GM21717 (cell line): ENCODE measurements around the gene SERPINE2.
A peak's percentile ranks its signal among the peaks of the same experiment; 100 is the strongest.
"Not testable (repeated sequence)": the region's sequence is repeated elsewhere in the genome, so short reads cannot be mapped to it uniquely, and the experiment has no call there.

Experiments
- ATAC-seq: cut with Tn5 transposase; IDR thresholded peaks from one replicate; pipeline ENCODE4 v1.9.1; 2021; ENCODE audit warnings: mild to moderate bottlenecking, moderate library complexity; ENCODE audit not compliant: unreplicated experiment

The SERPINE2 gene

DNA sequence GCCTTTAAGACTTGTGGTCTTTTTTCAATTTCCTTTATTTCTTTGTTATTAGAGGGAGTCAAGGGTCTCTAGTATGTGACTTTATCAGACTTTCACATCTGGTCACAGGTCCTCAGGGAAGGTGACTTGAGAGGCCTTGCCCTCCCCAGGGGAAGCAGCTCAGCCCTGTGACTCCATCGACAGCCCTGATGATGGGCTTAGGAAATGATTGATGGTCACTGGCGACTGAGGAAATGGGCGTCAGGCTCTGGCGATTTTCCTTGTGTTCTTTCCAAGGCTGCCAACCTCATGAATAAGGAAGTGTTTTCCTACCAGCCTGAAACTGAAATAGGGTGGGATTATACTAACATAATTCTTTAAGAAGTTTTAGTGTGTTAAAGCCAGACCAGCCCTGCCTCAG lies 21.1 kb downstream of the SERPINE2 start:
- ATAC-seq: no peak

- no peak for ATAC-seq
Measured at GRCh38 chr2:224016963-224017362, 22.1 kb downstream of the SERPINE2 start.

DNA sequence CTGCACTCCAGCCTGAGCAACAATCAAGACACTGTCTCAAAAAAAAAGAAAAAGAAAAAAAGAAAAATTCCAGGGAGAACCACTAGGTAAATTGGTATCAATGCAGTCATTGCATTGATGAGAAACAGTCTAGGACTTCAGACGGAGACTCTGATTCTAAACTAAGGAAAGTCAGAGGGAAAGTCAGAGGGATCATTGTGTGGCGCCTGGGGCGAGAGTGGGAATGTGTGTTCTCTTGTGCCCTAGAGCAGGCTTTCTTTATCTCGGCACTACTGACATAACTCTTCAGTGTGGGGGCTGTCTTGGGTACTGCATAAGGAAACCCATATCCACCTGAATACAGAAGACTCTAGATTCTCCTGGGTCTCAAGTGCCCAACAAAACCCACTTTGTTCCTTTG lies 24.8 kb downstream of the SERPINE2 start:
- no peak for ATAC-seq

- ATAC-seq: no peak
Measured at GRCh38 chr2:224011837-224012236, 27.2 kb downstream of the SERPINE2 start.

GRCh38 chr2:224009605-224010315 lies 29.3 kb downstream of the SERPINE2 start:
- no peak for ATAC-seq

- ATAC-seq: no peak
Measured at GRCh38 chr2:224008702-224009261, 30.3 kb downstream of the SERPINE2 start.

- no peak for ATAC-seq
Measured at GRCh38 chr2:224004105-224004695, 34.9 kb downstream of the SERPINE2 start.

- ATAC-seq: not testable (repeated sequence)
Measured at GRCh38 chr2:224000662-224001061, 38.4 kb downstream of the SERPINE2 start.

DNA sequence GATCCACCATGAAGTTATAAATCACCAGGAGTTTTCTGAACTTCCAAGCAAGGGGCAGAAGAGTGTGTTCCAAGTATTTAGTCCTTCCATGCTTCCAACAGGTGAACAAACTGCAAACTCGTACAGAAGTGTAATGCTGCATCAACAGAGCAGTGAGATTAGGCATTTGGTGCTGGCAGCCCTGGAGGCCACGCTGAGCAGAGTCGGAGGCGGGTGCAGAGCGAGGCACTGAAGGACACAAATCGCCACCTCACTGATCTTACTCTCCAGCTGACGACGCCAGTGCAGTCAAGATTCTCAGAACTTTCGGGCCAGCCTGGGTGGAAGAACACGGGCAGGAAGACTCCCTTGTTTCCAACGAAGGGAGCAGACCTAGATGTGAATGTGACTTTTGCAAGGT lies 39.2 kb downstream of the SERPINE2 start:
- no peak for ATAC-seq

DNA sequence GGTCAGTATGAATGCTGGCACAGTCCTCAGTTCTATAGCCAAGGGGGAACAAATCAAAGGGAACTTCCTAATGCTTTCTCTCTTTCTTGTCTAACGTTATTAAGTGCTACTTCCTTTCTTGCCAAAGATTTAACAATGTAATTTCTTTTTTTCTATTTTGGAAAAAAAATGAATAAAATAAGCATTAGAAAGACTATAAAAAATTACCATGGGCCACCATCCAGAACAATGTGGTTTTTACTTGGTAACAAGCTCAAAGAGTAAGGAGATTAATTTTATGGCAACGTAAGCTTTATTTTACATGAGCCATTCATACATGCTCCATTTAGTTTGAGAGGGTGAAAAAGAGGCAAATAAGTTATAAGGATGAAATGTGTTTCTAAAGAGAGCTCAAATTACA lies 40.1 kb downstream of the SERPINE2 start:
- ATAC-seq: no peak

DNA sequence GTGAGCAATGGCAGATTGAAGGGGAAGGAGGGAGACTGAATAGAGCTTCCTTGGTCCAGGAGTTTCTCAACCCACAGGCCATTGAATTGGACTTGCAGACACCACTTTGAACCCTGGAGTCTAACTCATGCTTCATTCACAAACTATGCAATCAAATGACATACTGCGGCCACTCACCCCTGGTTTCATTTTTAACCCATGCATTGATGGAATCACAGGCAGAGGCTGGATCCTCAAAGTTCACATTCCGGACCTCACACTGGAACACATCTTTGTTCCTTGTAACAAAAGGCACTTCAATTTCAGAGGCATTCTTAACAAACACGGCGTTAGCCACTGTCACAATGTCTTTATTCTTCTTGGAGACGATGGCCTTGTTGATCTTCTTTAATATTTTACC lies 41.1 kb downstream of the SERPINE2 start:
- no peak for ATAC-seq

DNA sequence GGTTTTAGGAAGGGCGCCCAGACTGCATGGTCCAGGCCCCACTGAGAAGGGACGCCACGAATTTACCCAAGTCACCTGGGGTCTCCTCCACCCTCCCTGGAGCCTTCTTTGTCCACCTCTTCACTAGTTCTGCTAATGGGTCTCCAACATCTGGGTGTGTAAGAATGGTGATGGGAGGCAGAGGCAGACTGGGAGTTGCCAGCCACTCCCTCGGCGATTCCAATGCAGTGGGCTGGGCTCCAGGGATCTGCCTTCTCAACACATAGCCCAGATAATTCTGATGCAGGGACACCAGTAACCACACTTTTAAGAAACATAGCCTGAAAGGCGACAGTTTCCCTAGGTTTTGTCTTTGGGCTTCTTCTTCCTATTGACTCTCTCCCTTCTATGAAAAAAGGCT lies 42.7 kb downstream of the SERPINE2 start:
- no peak for ATAC-seq

DNA sequence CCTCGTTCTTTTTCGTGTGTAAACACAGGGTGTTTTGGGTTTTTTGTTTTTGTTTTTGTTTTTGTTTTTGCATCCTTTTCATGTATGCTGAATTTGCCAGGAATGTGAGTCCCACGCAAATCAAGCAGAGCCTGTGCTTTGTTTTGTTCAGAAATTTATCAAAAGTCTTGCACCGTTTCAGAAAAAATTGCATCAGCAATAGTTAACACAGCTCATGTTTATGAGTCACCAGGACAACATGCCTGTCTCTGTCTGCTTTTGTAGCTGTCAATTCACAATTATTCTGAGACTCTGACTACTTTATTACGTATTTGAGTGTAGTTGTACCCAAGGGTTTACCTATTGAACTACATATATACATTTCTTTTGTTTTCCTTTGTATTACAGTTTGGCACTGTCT lies 43.5 kb downstream of the SERPINE2 start:
- ATAC-seq: no peak

DNA sequence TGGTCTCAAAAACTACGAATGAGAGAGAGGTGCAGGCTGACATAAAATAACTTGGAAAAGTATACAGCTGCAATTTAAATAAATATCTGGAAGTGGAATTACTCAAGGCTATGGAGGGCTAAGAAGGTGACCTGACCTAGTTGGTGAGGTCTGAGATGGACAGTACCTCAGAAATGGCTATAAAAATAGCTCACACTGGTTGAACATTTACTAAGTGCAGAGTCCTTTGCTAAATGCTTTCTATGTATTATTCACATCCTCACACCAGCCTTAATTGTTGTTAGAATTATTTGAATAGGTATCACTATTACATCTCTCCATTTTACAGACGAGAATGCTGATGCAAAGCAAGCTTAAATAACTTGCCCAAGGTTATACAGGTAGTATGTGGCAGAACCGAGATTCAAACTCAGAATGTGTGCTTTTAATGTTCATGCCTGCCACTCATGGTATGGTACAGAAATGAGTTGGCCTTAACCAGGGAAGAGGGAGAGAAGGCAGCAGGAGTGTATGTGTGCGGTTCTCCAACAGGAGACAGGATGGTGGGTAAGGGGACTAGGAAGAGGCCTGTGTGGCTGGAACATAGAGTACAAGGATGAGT lies 44.4 kb downstream of the SERPINE2 start:
- ATAC-seq: no peak

DNA sequence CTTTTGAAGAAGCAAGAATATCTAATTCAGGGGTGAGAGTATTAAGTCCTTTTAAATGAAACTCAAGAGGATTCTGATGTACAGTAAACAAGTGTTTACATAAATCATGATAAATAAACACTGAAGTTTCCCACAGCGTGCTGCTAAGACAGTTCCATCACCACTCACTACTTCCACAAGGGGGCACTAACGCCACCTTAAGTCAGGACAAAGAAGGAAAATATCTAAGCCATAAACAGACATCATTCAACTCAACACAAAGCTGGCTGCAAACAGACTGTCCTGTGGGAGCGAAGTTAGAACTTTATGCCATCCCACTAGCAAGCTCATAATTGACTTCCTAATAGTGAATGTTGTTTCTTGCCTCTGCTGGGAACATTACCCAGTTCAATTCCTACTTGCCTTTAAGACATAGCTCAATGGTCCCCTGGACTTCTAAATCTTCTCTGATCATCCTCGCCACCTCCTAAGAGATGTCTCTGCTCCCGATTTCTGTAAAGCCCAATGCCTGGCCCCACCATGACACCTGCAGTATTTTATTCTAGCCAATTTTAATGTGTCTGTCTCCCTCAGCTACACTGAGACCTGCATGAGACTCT lies 45.4 kb downstream of the SERPINE2 start:
- peak; percentile 71 for ATAC-seq

DNA sequence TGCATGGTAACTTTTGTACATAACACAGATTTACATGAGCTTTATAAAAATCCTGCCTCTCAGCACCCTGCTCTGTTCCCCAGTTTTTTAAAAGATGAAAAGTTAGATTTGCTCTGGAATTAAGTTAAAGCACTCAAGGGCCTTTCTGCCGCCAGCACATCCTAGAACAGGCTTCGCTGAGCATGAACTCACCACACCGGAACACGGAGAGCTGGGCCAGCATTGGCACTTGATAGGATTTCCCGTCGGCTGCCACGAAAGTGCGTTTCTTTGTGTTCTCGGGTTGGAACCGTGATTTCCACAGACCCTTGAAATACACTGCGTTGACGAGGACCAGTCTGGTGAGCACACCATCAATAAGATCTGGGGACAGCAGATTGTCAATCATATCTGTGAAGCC lies 47.5 kb downstream of the SERPINE2 start:
- no peak for ATAC-seq

- ATAC-seq: no peak
Measured at GRCh38 chr2:223989856-223990232, 49.2 kb downstream of the SERPINE2 start.

- ATAC-seq: no peak
Measured at GRCh38 chr2:223989206-223989855, 49.8 kb downstream of the SERPINE2 start.

GRCh38 chr2:223981241-223981640 lies 57.8 kb downstream of the SERPINE2 start:
- ATAC-seq: no peak

DNA sequence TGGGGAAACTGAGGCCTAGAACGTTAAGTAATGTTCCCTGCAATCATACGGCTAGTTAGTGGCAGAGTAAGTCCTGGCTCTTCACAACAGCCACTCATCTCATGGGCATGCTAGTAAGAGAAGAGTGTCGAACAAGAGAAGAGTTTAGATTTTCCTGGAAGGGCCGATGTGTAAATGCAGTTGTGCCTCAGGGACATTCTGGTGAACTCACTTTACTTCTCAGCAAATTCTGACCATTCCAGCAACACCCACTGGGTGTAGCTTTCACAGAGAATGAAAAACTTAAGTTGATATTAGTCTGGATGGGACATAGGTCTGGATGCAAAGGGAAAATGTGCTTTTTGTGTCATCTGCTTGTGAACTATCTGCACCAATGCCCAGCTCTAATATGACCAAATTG lies 58.3 kb downstream of the SERPINE2 start:
- ATAC-seq: no peak

DNA sequence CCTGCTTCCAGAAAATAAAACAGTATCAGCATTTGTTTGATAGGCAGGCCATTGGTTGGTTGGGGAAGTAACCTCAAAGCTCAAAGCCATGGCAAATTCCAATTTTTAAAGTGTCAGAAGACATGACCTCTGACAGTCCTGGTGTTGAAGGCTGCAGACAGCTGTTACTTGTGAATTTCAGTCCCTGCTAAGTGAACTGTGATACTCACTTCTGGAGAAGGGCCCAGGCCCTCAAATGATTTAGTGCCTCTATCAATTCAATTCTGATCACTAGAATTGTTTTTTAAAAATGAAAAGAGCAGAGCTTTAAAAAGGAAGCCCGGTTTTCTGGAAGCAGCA lies 58.7 kb downstream of the SERPINE2 start:
- no peak for ATAC-seq
